ENCODE results near the gene PACSIN2.

DNA sequence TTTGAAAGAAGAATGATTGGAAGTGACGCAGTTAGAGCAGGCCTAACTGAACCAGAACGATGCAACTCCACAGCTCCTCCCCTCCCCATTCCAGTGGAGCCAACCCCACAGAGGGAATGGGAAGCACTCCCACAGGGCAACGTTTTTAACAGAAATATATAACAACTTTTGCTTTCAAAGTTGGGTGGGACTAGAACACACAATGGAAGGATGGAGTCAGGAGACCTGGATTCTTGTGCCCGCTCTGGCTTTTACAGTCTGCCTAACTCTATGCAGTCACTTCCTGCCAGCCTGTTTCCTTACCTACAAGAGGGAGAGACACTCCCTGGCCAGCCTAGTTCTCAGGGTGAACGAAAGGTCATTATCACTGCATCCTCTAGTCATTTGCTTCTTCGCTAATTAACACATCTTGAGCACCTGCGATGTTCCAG, 75.5 kb downstream of the PACSIN2 start:
- TF ChIP-seq GATA3 (IDR thresholded peaks at IDR 0.05; ENCODE audit: low read depth, low read length) = no peak
- no peak for TF ChIP-seq GATA2 (IDR thresholded peaks at IDR 0.05; ENCODE audit: low read depth, low read length)
